Suprapubic skin (tissue), 4 donors: Measurements from ENCODE around the gene API5. TPM values are rescaled to one million over a fixed set of nuclear protein-coding genes. Genes with fewer than 3 reads are reported as not detected.
A peak's percentile ranks its signal among the peaks of the same experiment; 100 is the strongest.
"Not testable (repeated sequence)": the region's sequence is repeated elsewhere in the genome, so short reads cannot be mapped to it uniquely, and the experiment has no call there.

Experiments used
- DNase-seq, 2 donors: peaks; one replicate each; pipeline ENCODE4 v3.0.0-alpha.2; 2019; ENCODE audit warnings: low spot score in 2 of 2
- H3K27ac ChIP-seq: fragments of 200-600 bp; sonication (generic); one replicate; pipeline ENCODE4 v1.5.1; 2019
- H3K27me3 ChIP-seq: fragments of 200-600 bp; sonication (generic); one replicate; pipeline ENCODE4 v1.5.1; 2019
- H3K36me3 ChIP-seq: fragments of 200-600 bp; sonication (generic); one replicate; pipeline ENCODE4 v1.5.1; 2019
- H3K4me1 ChIP-seq: fragments of 200-600 bp; sonication (generic); one replicate; pipeline ENCODE4 v1.5.1; 2019
- H3K4me3 ChIP-seq: fragments of 200-600 bp; sonication (generic); one replicate; pipeline ENCODE4 v1.5.1; 2019; ENCODE audit warnings: mild to moderate bottlenecking
- H3K9me3 ChIP-seq: fragments of 200-600 bp; sonication (generic); one replicate; pipeline ENCODE4 v1.5.1; 2019
- EP300 ChIP-seq: sonication (generic); formaldehyde crosslinking; IDR thresholded peaks from one replicate; pipeline ENCODE4 v1.6.1; 2017; ENCODE audit warnings: antibody characterized with exemption
- POLR2A ChIP-seq, 2 donors: fragments of 450-650 bp; IDR thresholded peaks; one replicate each; pipeline ENCODE4 v1.6.1; 2017; ENCODE audit warnings: antibody characterized with exemption in 2 of 2, mild to moderate bottlenecking in 2 of 2, moderate library complexity in 2 of 2
- POLR2AphosphoS5 ChIP-seq, 3 donors: sonication (generic); formaldehyde crosslinking; IDR thresholded peaks; one replicate each; pipeline ENCODE4 v1.6.1; 2017; ENCODE audit warnings: antibody characterized with exemption in 3 of 3
- WGBS: methylation state at CpG from one replicate; pipeline ENCODE4 v1.1.5; 2018; 5-methylcytosine and 5-hydroxymethylcytosine counted together
- total RNA-seq, 4 donors: library from RNA; depleted of rRNA; stranded (reverse); fragments of >200 nt; gene quantifications; one replicate each; pipeline ENCODE4 v1.1.0, GENCODE V29; 2016
- TF ChIP-seq, protein P1 (sequence below), 2 donors: fragments of 200-600 bp in 1 of 2; fragments of 450-650 bp in 1 of 2; sonication (generic) in 1 of 2; IDR thresholded peaks; one replicate each; pipeline ENCODE4 v1.5.1; 2016 to 2019; ENCODE audit warnings: antibody characterized with exemption in 2 of 2, mild to moderate bottlenecking in 1 of 2, moderate library complexity in 1 of 2

API5 gene
- total RNA-seq, 4 donors from 2014 or later: 50.1 to 69.7 (median 61.9) TPM

DNA sequence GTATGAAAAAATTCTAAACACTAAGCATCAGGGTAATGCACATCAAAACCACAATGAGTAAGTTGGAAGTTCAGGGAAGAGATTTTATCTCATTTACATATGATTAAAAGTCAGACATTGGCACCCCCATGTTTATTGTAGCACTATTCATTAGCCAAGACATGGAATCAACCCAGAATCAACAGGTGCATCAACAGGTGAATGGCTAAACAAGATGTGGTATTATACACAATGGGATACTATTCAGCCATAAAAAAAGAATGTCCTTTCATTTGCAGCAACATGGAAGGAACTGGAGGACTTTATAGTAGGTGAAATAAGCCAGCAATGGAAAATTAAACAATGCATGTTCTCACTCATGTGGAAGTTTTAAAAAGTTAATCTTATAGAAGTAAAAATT, 29.4 kb downstream of the API5 start:
- Histone ChIP-seq H3K27me3 (no peaks in the 10 kb centered on the region), H3K4me1 (no peaks in the 10 kb centered on the region), H3K9me3 (no peaks in the 10 kb centered on the region), H3K36me3 (peaks cover 46% of the 10 kb centered on the region), H3K27ac (no peak overlapping the region), H3K4me3 (no peak overlapping the region)
- TF ChIP-seq, protein P1, sequence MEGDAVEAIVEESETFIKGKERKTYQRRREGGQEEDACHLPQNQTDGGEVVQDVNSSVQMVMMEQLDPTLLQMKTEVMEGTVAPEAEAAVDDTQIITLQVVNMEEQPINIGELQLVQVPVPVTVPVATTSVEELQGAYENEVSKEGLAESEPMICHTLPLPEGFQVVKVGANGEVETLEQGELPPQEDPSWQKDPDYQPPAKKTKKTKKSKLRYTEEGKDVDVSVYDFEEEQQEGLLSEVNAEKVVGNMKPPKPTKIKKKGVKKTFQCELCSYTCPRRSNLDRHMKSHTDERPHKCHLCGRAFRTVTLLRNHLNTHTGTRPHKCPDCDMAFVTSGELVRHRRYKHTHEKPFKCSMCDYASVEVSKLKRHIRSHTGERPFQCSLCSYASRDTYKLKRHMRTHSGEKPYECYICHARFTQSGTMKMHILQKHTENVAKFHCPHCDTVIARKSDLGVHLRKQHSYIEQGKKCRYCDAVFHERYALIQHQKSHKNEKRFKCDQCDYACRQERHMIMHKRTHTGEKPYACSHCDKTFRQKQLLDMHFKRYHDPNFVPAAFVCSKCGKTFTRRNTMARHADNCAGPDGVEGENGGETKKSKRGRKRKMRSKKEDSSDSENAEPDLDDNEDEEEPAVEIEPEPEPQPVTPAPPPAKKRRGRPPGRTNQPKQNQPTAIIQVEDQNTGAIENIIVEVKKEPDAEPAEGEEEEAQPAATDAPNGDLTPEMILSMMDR (IDR thresholded peaks at IDR 0.05): no peak
- TF ChIP-seq EP300 (no peak), POLR2A (IDR thresholded peaks at IDR 0.05) (no peak), POLR2AphosphoS5 (IDR thresholded peaks at IDR 0.05) (no peak)
- DNase-seq: no peak

DNA sequence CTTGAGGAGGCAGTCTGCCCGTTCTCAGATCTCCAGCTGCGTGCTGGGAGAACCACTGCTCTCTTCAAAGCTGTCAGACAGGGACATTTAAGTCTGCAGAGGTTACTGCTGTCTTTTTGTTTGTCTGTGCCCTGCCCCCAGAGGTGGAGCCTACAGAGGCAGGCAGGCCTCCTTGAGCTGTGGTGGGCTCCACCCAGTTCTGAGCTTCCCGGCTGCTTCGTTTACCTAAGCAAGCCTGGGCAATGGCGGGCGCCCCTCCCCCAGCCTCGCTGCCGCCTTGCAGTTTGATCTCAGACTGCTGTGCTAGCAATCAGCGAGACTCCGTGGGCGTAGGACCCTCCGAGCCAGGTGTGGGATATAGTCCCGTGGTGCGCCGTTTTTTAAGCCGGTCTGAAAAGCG, 39.6 kb downstream of the API5 start:
- H3K4me1 ChIP-seq, H3K36me3 ChIP-seq, H3K4me3 ChIP-seq, H3K27ac ChIP-seq, H3K27me3 ChIP-seq, DNase-seq, H3K9me3 ChIP-seq: not testable (repeated sequence)
- no CpG with 5 or more reads among the region's 17 CpGs for WGBS

DNA sequence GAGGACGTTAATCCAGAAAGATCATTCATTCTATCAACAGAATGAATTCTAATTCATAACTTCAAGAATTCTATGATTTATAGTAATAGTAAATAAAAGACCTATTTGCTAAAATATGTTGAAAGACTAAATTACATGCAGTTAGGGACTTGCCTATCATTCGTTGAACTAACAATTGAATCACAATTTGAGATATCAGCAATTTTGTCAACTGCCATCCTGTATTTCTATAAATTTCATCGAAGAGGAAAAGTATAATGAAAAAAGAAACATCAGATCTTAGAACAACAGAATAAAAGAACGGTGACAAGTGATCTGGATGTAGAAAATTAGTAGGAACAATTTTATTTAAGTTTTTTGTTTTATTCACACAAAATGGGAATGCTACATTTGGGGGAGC, 42.5 kb downstream of the API5 start:
- Histone ChIP-seq H3K4me1 (no peaks in the 10 kb centered on the region), H3K4me3 (no peak overlapping the region), H3K36me3 (no peaks in the 10 kb centered on the region), H3K27me3 (no peaks in the 10 kb centered on the region), H3K9me3 (no peaks in the 10 kb centered on the region), H3K27ac (no peak overlapping the region)
- 87% methylated on average over 4 of the region's 4 CpGs for WGBS
- DNase-seq: no peak
- TF ChIP-seq POLR2A (IDR thresholded peaks at IDR 0.05) (no peak), POLR2AphosphoS5 (IDR thresholded peaks at IDR 0.05) (no peak), EP300 (no peak)
- TF ChIP-seq, protein P1 (IDR thresholded peaks at IDR 0.05): no peak

DNA sequence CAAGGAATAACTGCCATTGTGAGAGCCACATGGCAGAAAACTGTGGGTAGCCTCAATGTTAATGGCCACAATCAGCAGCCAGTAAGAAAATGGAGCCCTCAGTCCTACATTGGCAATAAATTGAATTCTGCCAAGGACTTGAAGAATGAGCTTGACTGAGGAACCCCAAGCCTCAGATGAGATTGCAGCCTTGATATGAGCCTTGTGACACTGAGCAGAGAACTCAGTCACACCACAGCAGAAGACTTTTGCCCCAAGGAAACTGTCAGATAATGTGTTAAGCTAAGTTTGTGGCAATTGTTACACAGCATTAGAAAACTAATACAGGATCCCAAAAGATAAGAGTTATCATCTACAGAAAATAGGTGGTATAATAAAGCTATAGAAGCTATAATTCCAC, 44.5 kb downstream of the API5 start:
- Histone ChIP-seq H3K27ac (no peak overlapping the region), H3K27me3 (no peaks in the 10 kb centered on the region), H3K4me1 (peaks cover 20% of the 10 kb centered on the region), H3K36me3 (no peaks in the 10 kb centered on the region), H3K9me3 (no peaks in the 10 kb centered on the region), H3K4me3 (no peak overlapping the region)
- no peak for DNase-seq
- TF ChIP-seq POLR2A (IDR thresholded peaks at IDR 0.05) (no peak), POLR2AphosphoS5 (IDR thresholded peaks at IDR 0.05) (no peak)
- TF ChIP-seq, protein P1 (IDR thresholded peaks at IDR 0.05): no peak

DNA sequence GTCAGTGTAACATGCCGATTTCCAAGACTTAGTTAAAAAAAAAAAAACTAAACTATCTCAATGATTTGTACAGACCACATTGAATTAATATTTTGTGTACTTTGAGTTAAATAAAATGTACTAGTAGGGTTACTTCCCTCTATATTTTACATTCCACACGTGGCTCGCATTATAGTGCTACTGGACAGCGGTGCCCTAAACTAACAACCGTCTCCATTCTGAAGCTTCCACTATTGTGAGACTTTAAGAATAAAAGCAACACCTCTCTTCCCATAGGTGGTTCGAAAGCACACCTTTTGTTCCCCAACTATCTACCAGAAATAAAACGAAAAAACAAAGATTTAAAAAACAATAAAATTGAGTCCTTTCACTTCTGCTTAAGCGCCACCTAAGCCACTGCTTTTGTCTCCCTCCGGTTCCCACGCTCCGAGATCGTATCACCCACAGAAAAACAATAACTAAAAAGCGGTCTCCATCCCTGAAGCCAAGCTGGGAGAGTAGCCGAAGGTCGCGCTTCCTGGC, 46.5 kb downstream of the API5 start:
- Histone ChIP-seq H3K27me3 (no peaks in the 10 kb centered on the region), H3K4me1 (peaks cover 23% of the 10 kb centered on the region), H3K4me3 (peak overlapping the region; percentile 99), H3K27ac (peak overlapping the region; percentile 93), H3K36me3 (no peaks in the 10 kb centered on the region), H3K9me3 (no peaks in the 10 kb centered on the region)
- DNase-seq: no peak
- 3% methylated on average over 16 of the region's 16 CpGs for WGBS
- TF ChIP-seq POLR2A (IDR thresholded peaks at IDR 0.05): no peak
- TF ChIP-seq POLR2AphosphoS5 (IDR thresholded peaks at IDR 0.05): no peak
- TF ChIP-seq, protein P1 (IDR thresholded peaks at IDR 0.05): no peak
- TF ChIP-seq EP300: no peak

DNA sequence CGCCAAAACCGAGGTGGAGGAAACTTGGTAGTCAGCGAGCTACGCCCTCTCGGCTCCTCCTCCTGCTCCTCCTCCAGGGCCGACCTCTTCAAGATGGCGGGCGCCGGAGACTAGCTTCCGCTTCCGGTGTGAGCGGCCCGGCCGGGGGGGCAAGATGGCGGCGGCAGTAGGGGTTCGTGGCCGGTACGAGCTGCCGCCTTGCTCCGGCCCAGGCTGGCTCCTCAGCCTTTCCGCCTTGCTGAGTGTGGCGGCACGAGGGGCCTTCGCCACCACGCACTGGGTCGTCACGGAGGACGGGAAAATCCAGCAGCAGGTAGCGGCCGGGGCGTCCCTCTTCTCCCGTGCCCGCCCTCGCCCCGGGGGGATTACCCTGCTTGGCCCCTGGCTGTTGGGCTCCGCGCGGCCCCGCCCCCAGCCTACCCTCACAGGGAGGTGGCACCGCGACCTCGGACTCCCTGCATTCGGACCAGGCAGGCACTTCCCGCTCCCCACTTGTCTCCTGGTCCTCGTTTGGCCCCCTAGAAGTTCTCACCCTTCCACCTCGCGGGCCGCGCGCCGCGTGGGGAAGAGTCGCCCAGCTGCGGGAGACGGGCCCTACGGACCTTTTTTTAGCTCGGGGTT, 47.1 kb downstream of the API5 start, which contains the start of gene TTC17:
TTC17 (plus strand) TSS at position 120 of the 621 bp plus-strand sequence; CDS start at position 155, 35 bp downstream.
- H3K27me3 ChIP-seq: no peaks in the 10 kb centered on the region
- H3K4me3 ChIP-seq: peak within 1 kb of the TSS; percentile 99
- no peaks in the 10 kb centered on the region for H3K36me3 ChIP-seq
- WGBS: 0% methylated on average over 20 of the region's 58 CpGs
- H3K27ac ChIP-seq: peak within 1 kb of the TSS; percentile 93
- DNase-seq: peak; percentile 97
- no peak for TF ChIP-seq EP300
- peak; percentile 51 to 74 (median 64) for TF ChIP-seq POLR2AphosphoS5 (IDR thresholded peaks at IDR 0.05)
- peak in 1 of 2 donors; percentile 83 for TF ChIP-seq POLR2A (IDR thresholded peaks at IDR 0.05)
- peaks cover 23% of the 10 kb centered on the region for H3K4me1 ChIP-seq
- no peaks in the 10 kb centered on the region for H3K9me3 ChIP-seq
